HS-27A (cell line): Measurements from ENCODE around the gene FBLN2.

Experiments
- DNase-seq: peaks from one replicate; pipeline ENCODE4 v3.0.0-alpha.2; 2012; ENCODE audit warnings: low read depth, missing footprints

Gene FBLN2

GRCh38 chr3:13624021-13624420, 75.1 kb downstream of the FBLN2 start:
- DNase-seq = no peak

- no peak for DNase-seq
These were observed 75.8 kb downstream of the FBLN2 start for GRCh38 chr3:13624671-13625125.

DNA sequence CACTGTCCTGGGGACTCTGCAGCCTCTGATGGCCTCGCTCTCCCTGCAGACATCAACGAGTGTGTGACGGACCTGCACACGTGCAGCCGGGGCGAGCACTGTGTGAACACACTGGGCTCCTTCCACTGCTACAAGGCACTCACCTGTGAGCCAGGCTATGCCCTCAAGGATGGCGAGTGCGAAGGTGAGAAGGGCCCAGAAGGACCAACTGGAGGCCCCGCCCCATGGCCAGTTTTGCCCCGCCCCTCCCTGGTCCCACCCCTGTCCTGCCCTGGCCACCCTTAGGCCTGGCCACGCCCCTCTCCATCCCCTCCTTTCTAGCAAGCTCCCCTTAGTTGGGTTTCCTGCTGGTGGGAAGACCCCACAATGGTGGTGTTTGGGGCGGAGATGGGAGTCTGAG, 77.5 kb downstream of the FBLN2 start:
- no peak for DNase-seq

- no peak for DNase-seq
These were observed 78.1 kb downstream of the FBLN2 start for GRCh38 chr3:13626915-13627460.

DNA sequence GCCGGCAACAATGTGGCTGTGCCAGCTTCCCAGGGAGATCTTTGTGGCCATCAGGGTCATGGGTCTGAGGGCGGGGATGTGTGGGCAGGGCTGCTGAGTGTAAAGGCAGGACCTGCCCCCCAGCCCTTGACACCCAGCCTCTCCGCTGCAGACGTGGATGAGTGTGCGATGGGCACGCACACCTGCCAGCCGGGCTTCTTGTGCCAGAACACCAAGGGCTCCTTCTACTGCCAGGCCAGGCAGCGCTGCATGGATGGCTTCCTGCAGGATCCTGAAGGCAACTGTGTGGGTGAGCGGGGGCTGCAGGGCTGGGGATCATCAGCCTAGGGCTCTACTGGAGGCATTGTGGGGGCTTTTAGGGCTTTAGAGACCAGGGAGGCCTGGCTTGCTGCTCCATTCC, 78.8 kb downstream of the FBLN2 start:
- no peak for DNase-seq

- DNase-seq = no peak
These were observed 79.5 kb downstream of the FBLN2 start for GRCh38 chr3:13628432-13628831.

DNA sequence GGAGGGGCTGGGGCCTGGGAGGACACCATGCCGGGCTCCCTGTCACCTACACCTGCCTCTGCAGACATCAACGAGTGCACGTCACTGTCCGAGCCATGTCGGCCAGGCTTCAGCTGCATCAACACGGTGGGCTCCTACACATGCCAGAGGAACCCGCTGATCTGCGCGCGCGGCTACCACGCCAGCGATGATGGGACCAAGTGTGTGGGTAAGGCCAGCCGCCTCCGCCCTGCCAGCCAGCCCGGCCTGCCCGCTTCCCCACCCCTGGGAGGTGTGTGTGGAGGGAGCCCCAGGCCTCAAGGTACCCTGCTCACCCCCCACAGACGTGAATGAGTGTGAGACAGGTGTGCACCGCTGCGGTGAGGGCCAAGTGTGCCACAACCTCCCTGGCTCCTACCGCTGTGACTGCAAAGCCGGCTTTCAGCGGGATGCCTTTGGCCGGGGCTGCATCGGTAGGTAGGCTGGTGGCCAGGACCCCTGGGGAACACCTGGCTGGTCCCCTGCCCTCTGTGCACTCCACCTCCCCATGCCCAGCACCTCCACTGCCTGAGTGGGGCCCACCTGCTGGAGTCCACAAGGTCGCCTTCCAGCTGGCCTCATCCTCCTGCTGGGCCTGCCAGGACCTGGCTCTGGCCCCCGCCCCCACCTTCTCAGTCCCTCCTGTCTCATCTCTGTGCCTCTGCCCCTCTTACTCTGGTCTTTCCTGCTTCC, 80.1 kb downstream of the FBLN2 start:
- DNase-seq = no peak

- DNase-seq = no peak
These were observed 80.7 kb downstream of the FBLN2 start for GRCh38 chr3:13629644-13630043.

DNA sequence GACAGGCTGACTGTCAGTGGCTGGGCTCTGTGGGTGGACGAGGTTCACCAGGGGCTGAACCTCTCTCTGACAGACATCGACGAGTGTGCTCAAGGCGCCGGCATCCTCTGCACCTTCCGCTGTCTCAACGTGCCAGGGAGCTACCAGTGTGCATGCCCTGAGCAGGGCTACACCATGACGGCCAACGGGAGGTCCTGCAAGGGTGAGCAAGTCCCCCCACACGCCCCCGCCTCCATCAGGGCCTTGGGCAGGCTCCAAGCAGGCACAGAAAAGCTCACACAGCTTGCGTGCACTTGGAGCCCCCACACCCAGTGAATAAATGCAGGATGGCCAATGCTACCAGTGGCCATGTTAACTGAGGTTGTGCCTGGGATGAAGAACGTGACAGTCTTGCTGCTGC, 82.3 kb downstream of the FBLN2 start:
- DNase-seq = no peak

GRCh38 chr3:13633176-13633575, 84.3 kb downstream of the FBLN2 start:
- DNase-seq = no peak

GRCh38 chr3:13634151-13634550, 85.2 kb downstream of the FBLN2 start:
- DNase-seq = no peak

DNA sequence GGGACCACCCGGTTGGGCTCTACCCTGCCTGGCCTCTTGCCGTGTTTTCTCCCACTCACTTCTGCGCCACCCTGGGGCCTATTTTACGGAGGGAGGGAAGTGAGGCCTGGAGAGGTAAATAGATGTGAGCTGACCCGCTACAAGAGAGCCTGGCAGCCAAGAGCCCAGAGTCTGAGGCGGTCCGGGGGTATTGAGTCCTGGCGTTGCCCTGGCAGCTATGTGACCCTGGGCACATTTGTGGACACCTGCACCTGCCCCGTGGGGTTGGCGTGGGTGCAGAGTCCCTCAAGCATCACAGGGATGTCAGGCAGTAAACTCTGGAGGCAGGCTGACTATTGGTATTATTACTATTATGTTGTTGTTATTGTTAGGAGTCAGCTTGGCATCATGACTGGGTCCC, 85.7 kb downstream of the FBLN2 start:
- no peak for DNase-seq

DNA sequence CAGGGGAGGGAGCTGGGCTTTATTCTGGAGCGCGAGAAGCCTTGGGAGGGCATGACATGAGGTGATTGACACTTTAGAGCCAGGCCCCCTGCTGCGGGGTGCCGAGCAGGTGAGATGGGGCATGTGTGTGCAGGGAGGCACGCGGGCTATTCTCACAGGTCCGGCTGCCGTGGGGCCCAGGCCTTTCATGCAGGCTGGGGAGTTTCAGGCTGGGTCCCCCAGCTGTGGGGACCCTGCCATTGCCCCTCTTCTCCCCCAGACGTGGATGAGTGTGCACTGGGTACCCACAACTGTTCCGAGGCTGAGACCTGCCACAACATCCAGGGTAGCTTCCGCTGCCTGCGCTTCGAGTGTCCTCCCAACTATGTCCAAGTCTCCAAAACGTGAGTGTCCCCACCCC, 87.3 kb downstream of the FBLN2 start:
- no peak for DNase-seq

DNA sequence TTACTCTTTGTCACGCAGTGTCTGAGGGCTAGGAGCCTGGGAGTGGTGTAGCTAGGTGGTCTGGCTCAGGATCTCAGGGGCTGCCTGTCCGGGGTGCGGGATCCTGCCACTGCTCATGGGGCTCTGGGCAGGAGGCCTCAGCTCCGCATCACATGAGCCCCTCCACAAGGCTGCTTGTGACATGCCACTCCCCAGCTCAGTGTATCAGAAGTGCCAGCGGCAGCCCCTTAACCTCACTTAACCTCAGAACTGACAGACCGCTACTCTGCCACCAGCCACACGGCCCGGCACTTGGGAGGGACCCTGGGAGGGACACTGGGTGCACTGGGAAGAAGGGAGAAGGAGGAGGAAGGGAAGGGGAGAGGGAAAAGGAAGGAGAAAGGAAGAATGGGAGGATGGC, 87.9 kb downstream of the FBLN2 start:
- DNase-seq = no peak

DNA sequence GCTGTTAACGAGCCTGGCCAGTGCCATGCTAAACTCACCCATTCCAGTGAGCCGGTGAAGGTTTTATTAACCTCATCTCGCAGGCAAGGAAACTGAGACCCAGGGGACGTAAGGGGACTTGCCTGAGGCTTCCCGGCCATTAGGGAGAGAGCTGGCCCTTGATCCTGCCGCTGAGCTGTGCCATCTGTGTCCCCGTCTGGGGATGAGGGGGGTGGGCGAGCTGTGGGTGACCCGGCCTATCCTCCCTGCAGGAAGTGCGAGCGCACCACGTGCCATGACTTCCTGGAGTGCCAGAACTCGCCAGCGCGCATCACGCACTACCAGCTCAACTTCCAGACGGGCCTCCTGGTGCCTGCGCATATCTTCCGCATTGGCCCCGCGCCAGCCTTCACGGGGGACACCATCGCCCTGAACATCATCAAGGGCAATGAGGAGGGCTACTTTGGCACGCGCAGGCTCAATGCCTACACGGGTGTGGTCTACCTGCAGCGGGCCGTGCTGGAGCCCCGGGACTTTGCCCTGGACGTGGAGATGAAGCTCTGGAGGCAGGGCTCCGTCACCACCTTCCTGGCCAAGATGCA, 88.5 kb downstream of the FBLN2 start:
- no peak for DNase-seq

DNA sequence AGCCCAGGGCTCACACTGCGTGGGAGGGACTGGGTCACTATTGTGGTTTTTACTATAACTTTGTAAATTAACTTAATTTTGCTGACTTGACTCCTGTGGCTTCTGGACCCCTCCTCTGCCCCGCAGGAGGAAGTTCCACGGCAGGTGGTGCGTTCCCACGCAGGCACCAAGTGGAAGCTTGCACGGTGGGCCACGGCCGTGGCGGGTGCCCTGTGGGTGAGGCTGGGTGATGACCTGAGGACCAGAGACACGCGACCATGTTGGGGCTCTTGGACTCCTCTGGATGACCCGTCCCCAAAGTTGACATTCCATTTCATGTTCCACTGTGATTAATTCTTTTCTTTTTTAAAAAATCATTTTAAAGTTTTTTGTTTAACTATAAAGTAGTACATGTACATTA, 89.0 kb downstream of the FBLN2 start:
- no peak for DNase-seq

GRCh38 chr3:13638927-13639326, 90.0 kb downstream of the FBLN2 start:
- DNase-seq = no peak

DNA sequence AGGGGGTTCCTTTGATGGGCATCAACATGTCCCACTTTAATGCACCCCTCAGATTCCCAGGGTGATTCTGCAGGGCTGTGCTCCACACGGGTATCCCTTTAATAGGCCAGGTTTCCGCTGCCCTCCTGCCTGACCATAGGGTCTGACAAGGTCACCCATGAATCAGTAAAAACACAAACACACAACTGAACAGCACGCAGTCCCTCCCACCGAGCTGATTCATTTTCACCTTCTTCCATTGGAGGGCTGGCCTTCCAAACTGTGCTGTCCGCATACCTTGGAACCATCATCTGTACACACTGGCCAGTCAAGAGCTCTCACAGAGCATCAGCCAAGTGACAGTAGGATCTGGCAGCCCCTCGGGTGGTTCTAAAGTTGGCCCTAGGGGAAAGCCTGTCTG, 93.7 kb downstream of the FBLN2 start:
- no peak for DNase-seq

DNA sequence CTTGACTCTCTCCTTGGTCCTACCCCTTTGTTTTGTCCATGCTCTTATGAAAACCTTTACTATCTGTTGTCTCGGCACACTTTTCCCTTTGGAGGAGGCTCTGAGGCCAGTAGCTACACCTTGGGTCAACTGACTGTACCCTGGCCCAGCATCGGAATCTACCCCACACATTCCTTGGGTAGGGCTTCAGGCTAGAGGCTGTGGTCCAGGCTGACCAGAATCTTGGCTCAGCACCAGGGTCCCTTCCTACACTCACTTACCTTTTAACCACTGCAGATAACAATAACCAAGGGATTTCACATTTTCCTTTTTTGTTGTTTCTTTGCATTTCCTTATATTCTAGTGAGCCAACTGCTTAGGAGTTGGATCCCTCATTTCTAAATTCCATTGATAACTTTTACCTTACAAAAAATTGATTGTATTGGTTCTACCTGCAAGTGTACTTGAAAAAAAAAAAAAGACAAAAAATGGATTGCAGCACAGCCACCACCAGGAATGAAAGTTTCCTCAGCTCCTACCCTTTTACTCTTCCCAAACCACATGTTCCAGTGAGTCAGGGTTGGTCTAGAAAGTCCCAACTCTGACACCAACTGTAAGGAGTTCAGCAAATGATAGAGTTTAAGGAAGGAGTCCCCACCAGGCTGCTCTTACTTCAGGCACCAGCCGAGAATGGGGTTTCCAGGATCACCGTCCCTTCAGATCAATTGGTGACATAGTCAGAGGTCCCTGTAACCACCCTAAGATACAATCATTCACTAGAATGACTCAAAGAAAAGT, 95.6 kb downstream of the FBLN2 start:
- DNase-seq = no peak

- DNase-seq = no peak
These were observed 97.1 kb downstream of the FBLN2 start for GRCh38 chr3:13645801-13646637.

GRCh38 chr3:13647298-13648059, 98.6 kb downstream of the FBLN2 start:
- peak; percentile 55 for DNase-seq
